ENCODE measurements around the gene SLC35F3.

The SLC35F3 gene

DNA sequence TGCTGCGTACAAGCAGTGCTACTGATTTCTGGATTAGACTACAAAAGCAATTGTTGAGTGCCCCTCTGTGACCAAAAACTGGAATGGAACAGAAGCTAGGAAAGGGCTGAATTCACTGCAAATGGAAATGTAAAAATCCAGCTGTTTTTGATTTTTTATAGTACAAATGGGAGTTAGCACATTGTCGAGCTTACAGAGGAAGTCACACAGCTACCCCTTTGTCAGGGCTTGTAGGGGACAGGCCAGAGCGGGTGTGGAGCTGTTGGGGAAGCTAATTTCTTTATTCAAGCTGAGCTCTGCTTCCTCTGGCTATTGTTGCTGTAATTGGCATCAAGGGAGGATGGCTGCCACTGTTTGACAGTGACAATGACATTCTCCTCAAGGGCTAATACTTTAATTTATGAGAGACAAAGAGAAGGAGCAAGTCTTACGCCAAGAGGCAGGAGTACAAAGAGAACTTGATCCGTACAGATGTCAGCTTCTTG, 96.1 kb downstream of the SLC35F3 start:
- Histone ChIP-seq H3K27ac (ENCODE audit: low read length) (no peak overlapping the region), H3K9me3 (ENCODE audit: control insufficient read depth in 1 of 2, low read length in 2 of 2) (no peaks in the 10 kb centered on the region), H3K36me3 (ENCODE audit: control insufficient read depth in 1 of 2, insufficient read depth in 2 of 2, low read length in 2 of 2) (no peaks in the 10 kb centered on the region), H3K4me3 (ENCODE audit: low read depth in 1 of 2, low read length in 2 of 2) (no peak overlapping the region), H3K27me3 (ENCODE audit: low read depth, low read length) (no peaks in the 10 kb centered on the region), H3K4me1 (ENCODE audit: control insufficient read depth in 1 of 2, insufficient read depth in 2 of 2, low read length in 2 of 2) (no peaks in the 10 kb centered on the region)

GRCh38 chr1:234001817-234002216, 97.3 kb downstream of the SLC35F3 start:
- no peaks in the 10 kb centered on the region for H3K9me3 ChIP-seq (ENCODE audit: control insufficient read depth in 1 of 2, low read length in 2 of 2)
- no peak overlapping the region for H3K4me3 ChIP-seq (ENCODE audit: low read depth in 1 of 2, low read length in 2 of 2)

DNA sequence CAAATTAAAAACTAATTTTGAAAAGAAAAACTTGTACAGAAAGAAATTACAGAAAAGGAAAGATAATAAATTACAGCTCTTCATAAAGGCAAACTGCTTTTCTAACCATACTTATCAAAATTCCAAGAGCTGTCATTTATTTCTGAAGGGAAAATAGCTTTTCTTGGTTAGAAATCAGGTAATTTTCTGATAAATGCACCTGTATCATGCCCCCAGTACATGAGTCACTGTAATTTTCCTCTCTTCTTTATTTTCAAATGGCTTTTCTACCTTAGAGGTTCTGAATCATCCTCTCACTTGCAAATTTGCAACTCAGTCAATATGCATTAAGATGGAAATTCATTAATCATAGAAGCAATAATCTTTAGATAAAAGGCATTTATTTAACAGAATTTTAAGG, 100.1 kb downstream of the SLC35F3 start:
- Histone ChIP-seq H3K27ac (ENCODE audit: low read length) (no peak overlapping the region), H3K4me1 (ENCODE audit: control insufficient read depth in 1 of 2, insufficient read depth in 2 of 2, low read length in 2 of 2) (no peaks in the 10 kb centered on the region), H3K27me3 (ENCODE audit: low read depth, low read length) (no peaks in the 10 kb centered on the region), H3K9me3 (ENCODE audit: control insufficient read depth in 1 of 2, low read length in 2 of 2) (peaks cover 0 to 4% of the 10 kb centered on the region in 2 donors), H3K36me3 (ENCODE audit: control insufficient read depth in 1 of 2, insufficient read depth in 2 of 2, low read length in 2 of 2) (no peaks in the 10 kb centered on the region), H3K4me3 (ENCODE audit: low read depth in 1 of 2, low read length in 2 of 2) (no peak overlapping the region)

More at GRCh38 chr1:234001817-234002216, 97.3 kb downstream of the SLC35F3 start:
- no peaks in the 10 kb centered on the region for H3K4me1 ChIP-seq (ENCODE audit: control insufficient read depth in 1 of 2, insufficient read depth in 2 of 2, low read length in 2 of 2)
- H3K27ac ChIP-seq (ENCODE audit: low read length) = no peak overlapping the region
- H3K27me3 ChIP-seq (ENCODE audit: low read depth, low read length) = no peaks in the 10 kb centered on the region
- H3K36me3 ChIP-seq (ENCODE audit: control insufficient read depth in 1 of 2, insufficient read depth in 2 of 2, low read length in 2 of 2) = no peaks in the 10 kb centered on the region

- Histone ChIP-seq H3K36me3 (ENCODE audit: control insufficient read depth in 1 of 2, insufficient read depth in 2 of 2, low read length in 2 of 2) (no peaks in the 10 kb centered on the region), H3K27me3 (ENCODE audit: low read depth, low read length) (no peaks in the 10 kb centered on the region), H3K9me3 (ENCODE audit: control insufficient read depth in 1 of 2, low read length in 2 of 2) (peaks cover 0 to 6% of the 10 kb centered on the region in 2 donors), H3K4me3 (ENCODE audit: low read depth in 1 of 2, low read length in 2 of 2) (no peak overlapping the region), H3K27ac (ENCODE audit: low read length) (no peak overlapping the region), H3K4me1 (ENCODE audit: control insufficient read depth in 1 of 2, insufficient read depth in 2 of 2, low read length in 2 of 2) (no peaks in the 10 kb centered on the region)
Observed at GRCh38 chr1:234007684-234008083, 103.2 kb downstream of the SLC35F3 start.

- Histone ChIP-seq H3K27ac (ENCODE audit: low read length) (no peak overlapping the region), H3K4me3 (ENCODE audit: low read depth in 1 of 2, low read length in 2 of 2) (no peak overlapping the region), H3K4me1 (ENCODE audit: control insufficient read depth in 1 of 2, insufficient read depth in 2 of 2, low read length in 2 of 2) (no peaks in the 10 kb centered on the region), H3K9me3 (ENCODE audit: control insufficient read depth in 1 of 2, low read length in 2 of 2) (peaks cover 0 to 6% of the 10 kb centered on the region in 2 donors), H3K36me3 (ENCODE audit: control insufficient read depth in 1 of 2, insufficient read depth in 2 of 2, low read length in 2 of 2) (no peaks in the 10 kb centered on the region), H3K27me3 (ENCODE audit: low read depth, low read length) (no peaks in the 10 kb centered on the region)
Observed at GRCh38 chr1:234008591-234008990, 104.1 kb downstream of the SLC35F3 start.

- Histone ChIP-seq H3K4me3 (ENCODE audit: low read depth in 1 of 2, low read length in 2 of 2) (no peak overlapping the region), H3K9me3 (ENCODE audit: control insufficient read depth in 1 of 2, low read length in 2 of 2) (peaks cover 0 to 6% of the 10 kb centered on the region in 2 donors), H3K27me3 (ENCODE audit: low read depth, low read length) (no peaks in the 10 kb centered on the region), H3K36me3 (ENCODE audit: control insufficient read depth in 1 of 2, insufficient read depth in 2 of 2, low read length in 2 of 2) (no peaks in the 10 kb centered on the region), H3K4me1 (ENCODE audit: control insufficient read depth in 1 of 2, insufficient read depth in 2 of 2, low read length in 2 of 2) (no peaks in the 10 kb centered on the region), H3K27ac (ENCODE audit: low read length) (no peak overlapping the region)
Observed at GRCh38 chr1:234009668-234010067, 105.2 kb downstream of the SLC35F3 start.

DNA sequence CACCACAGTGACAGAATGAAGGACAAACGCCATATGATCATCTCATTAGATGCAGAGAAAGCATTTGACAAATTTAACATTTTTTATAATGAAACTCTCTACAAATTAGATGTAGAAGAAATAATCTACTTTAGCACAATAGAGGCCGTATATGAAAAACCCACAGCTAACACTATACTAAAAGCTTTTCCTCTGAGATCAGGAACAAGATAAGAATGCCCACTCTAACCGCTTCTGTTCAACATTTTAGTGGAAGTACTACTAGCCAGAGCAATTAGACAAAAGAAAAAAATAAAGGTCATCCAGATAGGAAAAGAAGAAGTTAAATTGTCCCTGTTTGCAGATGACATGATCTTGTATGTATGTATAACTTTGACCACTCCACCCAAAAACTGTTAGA, 109.7 kb downstream of the SLC35F3 start:
- Histone ChIP-seq H3K9me3 (ENCODE audit: control insufficient read depth in 1 of 2, low read length in 2 of 2) (peaks cover 0 to 5% of the 10 kb centered on the region in 2 donors), H3K4me3 (ENCODE audit: low read depth in 1 of 2, low read length in 2 of 2) (no peak overlapping the region), H3K4me1 (ENCODE audit: control insufficient read depth in 1 of 2, insufficient read depth in 2 of 2, low read length in 2 of 2) (no peaks in the 10 kb centered on the region), H3K27ac (ENCODE audit: low read length) (no peak overlapping the region), H3K27me3 (ENCODE audit: low read depth, low read length) (no peaks in the 10 kb centered on the region), H3K36me3 (ENCODE audit: control insufficient read depth in 1 of 2, insufficient read depth in 2 of 2, low read length in 2 of 2) (no peaks in the 10 kb centered on the region)

DNA sequence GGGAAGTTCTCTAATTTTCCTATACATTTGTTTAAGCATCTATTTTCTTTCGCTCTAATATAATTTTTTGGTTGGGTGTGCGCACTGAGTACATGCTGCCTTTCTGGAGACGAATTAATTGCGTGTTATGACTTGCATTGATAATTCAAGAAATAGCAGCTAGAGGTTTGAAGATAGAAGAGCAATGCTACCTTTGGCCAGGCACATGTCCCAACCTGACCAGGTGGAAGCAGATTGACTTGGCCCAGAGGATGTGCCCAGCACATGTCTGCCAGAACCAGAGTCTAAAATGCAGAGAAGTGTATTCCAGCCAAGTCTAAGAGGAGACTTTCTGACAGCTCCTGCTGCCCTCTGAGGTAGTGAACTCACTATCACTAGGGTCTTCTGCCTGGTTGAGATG, 114.3 kb downstream of the SLC35F3 start:
- Histone ChIP-seq H3K9me3 (ENCODE audit: control insufficient read depth in 1 of 2, low read length in 2 of 2) (no peaks in the 10 kb centered on the region), H3K27ac (ENCODE audit: low read length) (no peak overlapping the region), H3K4me1 (ENCODE audit: control insufficient read depth in 1 of 2, insufficient read depth in 2 of 2, low read length in 2 of 2) (no peaks in the 10 kb centered on the region), H3K36me3 (ENCODE audit: control insufficient read depth in 1 of 2, insufficient read depth in 2 of 2, low read length in 2 of 2) (no peaks in the 10 kb centered on the region), H3K27me3 (ENCODE audit: low read depth, low read length) (no peaks in the 10 kb centered on the region), H3K4me3 (ENCODE audit: low read depth in 1 of 2, low read length in 2 of 2) (no peak overlapping the region)

GRCh38 chr1:234019387-234019786, 114.9 kb downstream of the SLC35F3 start:
- H3K36me3 ChIP-seq (ENCODE audit: control insufficient read depth in 1 of 2, insufficient read depth in 2 of 2, low read length in 2 of 2) = no peaks in the 10 kb centered on the region
- H3K9me3 ChIP-seq (ENCODE audit: control insufficient read depth in 1 of 2, low read length in 2 of 2) = no peaks in the 10 kb centered on the region
- H3K4me1 ChIP-seq (ENCODE audit: control insufficient read depth in 1 of 2, insufficient read depth in 2 of 2, low read length in 2 of 2) = no peaks in the 10 kb centered on the region
- no peak overlapping the region for H3K4me3 ChIP-seq (ENCODE audit: low read depth in 1 of 2, low read length in 2 of 2)
- no peaks in the 10 kb centered on the region for H3K27me3 ChIP-seq (ENCODE audit: low read depth, low read length)
- no peak overlapping the region for H3K27ac ChIP-seq (ENCODE audit: low read length)

DNA sequence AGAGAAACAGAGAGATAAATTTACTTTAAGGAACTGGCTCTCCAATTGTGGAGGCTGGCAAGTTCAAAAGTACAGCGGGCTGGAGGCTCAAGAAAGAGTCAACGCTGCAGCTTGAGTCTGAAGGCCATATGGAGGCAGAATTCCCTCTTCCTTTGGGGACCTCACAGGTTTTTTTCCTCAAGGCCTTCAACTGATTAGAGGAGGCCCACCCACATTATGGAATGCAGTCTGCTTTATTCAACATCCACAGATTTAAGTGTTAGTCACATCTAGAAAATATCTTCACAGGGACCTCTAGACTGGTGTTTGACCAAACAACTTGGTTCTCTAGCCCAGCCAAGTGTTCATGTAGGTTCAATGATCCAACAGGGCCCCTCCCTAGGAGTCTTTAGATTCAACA, 117.8 kb downstream of the SLC35F3 start:
- Histone ChIP-seq H3K4me1 (ENCODE audit: control insufficient read depth in 1 of 2, insufficient read depth in 2 of 2, low read length in 2 of 2) (no peaks in the 10 kb centered on the region), H3K27me3 (ENCODE audit: low read depth, low read length) (no peaks in the 10 kb centered on the region), H3K36me3 (ENCODE audit: control insufficient read depth in 1 of 2, insufficient read depth in 2 of 2, low read length in 2 of 2) (no peaks in the 10 kb centered on the region), H3K9me3 (ENCODE audit: control insufficient read depth in 1 of 2, low read length in 2 of 2) (no peaks in the 10 kb centered on the region), H3K4me3 (ENCODE audit: low read depth in 1 of 2, low read length in 2 of 2) (no peak overlapping the region), H3K27ac (ENCODE audit: low read length) (no peak overlapping the region)

- H3K27me3 ChIP-seq (ENCODE audit: low read depth, low read length) = no peaks in the 10 kb centered on the region
- H3K36me3 ChIP-seq (ENCODE audit: control insufficient read depth in 1 of 2, insufficient read depth in 2 of 2, low read length in 2 of 2) = no peaks in the 10 kb centered on the region
Observed at GRCh38 chr1:234039603-234040002, 135.1 kb downstream of the SLC35F3 start.

More at GRCh38 chr1:234039603-234040002, 135.1 kb downstream of the SLC35F3 start:
- no peak overlapping the region for H3K4me3 ChIP-seq (ENCODE audit: low read depth in 1 of 2, low read length in 2 of 2)
- no peaks in the 10 kb centered on the region for H3K4me1 ChIP-seq (ENCODE audit: control insufficient read depth in 1 of 2, insufficient read depth in 2 of 2, low read length in 2 of 2)
- H3K27ac ChIP-seq (ENCODE audit: low read length) = no peak overlapping the region
- H3K9me3 ChIP-seq (ENCODE audit: control insufficient read depth in 1 of 2, low read length in 2 of 2) = peaks cover 0 to 6% of the 10 kb centered on the region in 2 donors
